ENCODE measurements around the gene FTMT.

FTMT gene

GRCh38 chr5:121850272-121850671 is 1.4 kb upstream of the FTMT start:
- Histone ChIP-seq H3K9me3 (ENCODE audit: control insufficient read depth, insufficient read depth, low read length) (peaks cover 6% of the 10 kb centered on the region; the same call in 1 of the 2 replicates), H3K4me2 (ENCODE audit: low read length) (no peak overlapping the region), H3K4me1 (ENCODE audit: control insufficient read depth, low read length) (no peaks in the 10 kb centered on the region), H4K20me1 (ENCODE audit: control insufficient read depth, insufficient read depth, low read depth, low read length) (no peaks in the 10 kb centered on the region), H3F3A (ENCODE audit: control insufficient read depth, insufficient read depth) (no peaks in the 10 kb centered on the region), H3K79me2 (ENCODE audit: control insufficient read depth, low read length) (no peaks in the 10 kb centered on the region), H3K36me3 (ENCODE audit: control insufficient read depth, low read length) (no peaks in the 10 kb centered on the region), H3K27me3 (ENCODE audit: control insufficient read depth, low read length) (no peaks in the 10 kb centered on the region), H3K9me2 (replicated peaks; ENCODE audit: control insufficient read depth, low read length) (no peaks in the 10 kb centered on the region), H3K27ac (ENCODE audit: low read depth, low read length) (no peak overlapping the region), H3K4me3 (ENCODE audit: low read length) (no peak overlapping the region)
- TF ChIP-seq EZH2phosphoT487 (IDR thresholded peaks at IDR 0.05; ENCODE audit: borderline replicate concordance, low read length), result no peak
- TF ChIP-seq, protein P1, sequence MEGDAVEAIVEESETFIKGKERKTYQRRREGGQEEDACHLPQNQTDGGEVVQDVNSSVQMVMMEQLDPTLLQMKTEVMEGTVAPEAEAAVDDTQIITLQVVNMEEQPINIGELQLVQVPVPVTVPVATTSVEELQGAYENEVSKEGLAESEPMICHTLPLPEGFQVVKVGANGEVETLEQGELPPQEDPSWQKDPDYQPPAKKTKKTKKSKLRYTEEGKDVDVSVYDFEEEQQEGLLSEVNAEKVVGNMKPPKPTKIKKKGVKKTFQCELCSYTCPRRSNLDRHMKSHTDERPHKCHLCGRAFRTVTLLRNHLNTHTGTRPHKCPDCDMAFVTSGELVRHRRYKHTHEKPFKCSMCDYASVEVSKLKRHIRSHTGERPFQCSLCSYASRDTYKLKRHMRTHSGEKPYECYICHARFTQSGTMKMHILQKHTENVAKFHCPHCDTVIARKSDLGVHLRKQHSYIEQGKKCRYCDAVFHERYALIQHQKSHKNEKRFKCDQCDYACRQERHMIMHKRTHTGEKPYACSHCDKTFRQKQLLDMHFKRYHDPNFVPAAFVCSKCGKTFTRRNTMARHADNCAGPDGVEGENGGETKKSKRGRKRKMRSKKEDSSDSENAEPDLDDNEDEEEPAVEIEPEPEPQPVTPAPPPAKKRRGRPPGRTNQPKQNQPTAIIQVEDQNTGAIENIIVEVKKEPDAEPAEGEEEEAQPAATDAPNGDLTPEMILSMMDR (IDR thresholded peaks at IDR 0.05; ENCODE audit: low read depth, low read length, poor library complexity, severe bottlenecking), result no peak

GRCh38 chr5:121853850-121854249 is 2.2 kb downstream of the FTMT start:
- TF ChIP-seq, protein P1 (IDR thresholded peaks at IDR 0.05; ENCODE audit: low read depth, low read length, poor library complexity, severe bottlenecking), result no peak
- no peak for TF ChIP-seq EZH2phosphoT487 (IDR thresholded peaks at IDR 0.05; ENCODE audit: borderline replicate concordance, low read length)
- H3F3A ChIP-seq (ENCODE audit: control insufficient read depth, insufficient read depth), result no peaks in the 10 kb centered on the region
- no peaks in the 10 kb centered on the region for H3K27me3 ChIP-seq (ENCODE audit: control insufficient read depth, low read length)
- no peak overlapping the region for H3K27ac ChIP-seq (ENCODE audit: low read depth, low read length)
- no peaks in the 10 kb centered on the region for H4K20me1 ChIP-seq (ENCODE audit: control insufficient read depth, insufficient read depth, low read depth, low read length)
- no peaks in the 10 kb centered on the region for H3K9me2 ChIP-seq (replicated peaks; ENCODE audit: control insufficient read depth, low read length)
- no peak overlapping the region for H3K4me3 ChIP-seq (ENCODE audit: low read length)
- H3K36me3 ChIP-seq (ENCODE audit: control insufficient read depth, low read length), result no peaks in the 10 kb centered on the region
- no peaks in the 10 kb centered on the region for H3K79me2 ChIP-seq (ENCODE audit: control insufficient read depth, low read length)
- peaks cover 6% of the 10 kb centered on the region; the same call in 1 of the 2 replicates for H3K9me3 ChIP-seq (ENCODE audit: control insufficient read depth, insufficient read depth, low read length)
- no peaks in the 10 kb centered on the region for H3K4me1 ChIP-seq (ENCODE audit: control insufficient read depth, low read length)
- H3K4me2 ChIP-seq (ENCODE audit: low read length), result no peak overlapping the region

- Histone ChIP-seq H3K4me2 (ENCODE audit: low read length) (no peak overlapping the region), H3F3A (ENCODE audit: control insufficient read depth, insufficient read depth) (no peaks in the 10 kb centered on the region), H3K9me2 (replicated peaks; ENCODE audit: control insufficient read depth, low read length) (no peaks in the 10 kb centered on the region), H3K27ac (ENCODE audit: low read depth, low read length) (no peak overlapping the region), H3K4me3 (ENCODE audit: low read length) (no peak overlapping the region), H3K79me2 (ENCODE audit: control insufficient read depth, low read length) (no peaks in the 10 kb centered on the region), H3K36me3 (ENCODE audit: control insufficient read depth, low read length) (no peaks in the 10 kb centered on the region), H3K4me1 (ENCODE audit: control insufficient read depth, low read length) (no peaks in the 10 kb centered on the region), H3K9me3 (ENCODE audit: control insufficient read depth, insufficient read depth, low read length) (no peaks in the 10 kb centered on the region), H3K27me3 (ENCODE audit: control insufficient read depth, low read length) (no peaks in the 10 kb centered on the region), H4K20me1 (ENCODE audit: control insufficient read depth, insufficient read depth, low read depth, low read length) (no peaks in the 10 kb centered on the region)
- TF ChIP-seq EZH2phosphoT487 (IDR thresholded peaks at IDR 0.05; ENCODE audit: borderline replicate concordance, low read length), result no peak
- TF ChIP-seq, protein P1 (IDR thresholded peaks at IDR 0.05; ENCODE audit: low read depth, low read length, poor library complexity, severe bottlenecking), result no peak
These were observed 11.1 kb downstream of the FTMT start for GRCh38 chr5:121862801-121863200.
